HepG2 (cell line): ENCODE measurements around the gene LTB4R2. TPM values are rescaled to one million over a fixed set of nuclear protein-coding genes. Genes with fewer than 3 reads are reported as not detected.

Experiments
- ARHGAP35 ChIP-seq: sonication (generic); formaldehyde crosslinking; IDR thresholded peaks from 2 replicates; pipeline ENCODE4 v1.9.0; 2022; ENCODE audit warnings: mild to moderate bottlenecking, inconsistent platforms, moderate library complexity, missing genetic modification reagents, borderline replicate concordance
- DR1 ChIP-seq: sonication (generic); formaldehyde crosslinking; IDR thresholded peaks from 2 replicates; pipeline ENCODE4 v1.8.0; 2021; ENCODE audit warnings: mild to moderate bottlenecking, missing genetic modification reagents, inconsistent platforms
- GATA4 ChIP-seq: sonication (generic); IDR thresholded peaks from 2 replicates; pipeline ENCODE4 v1.6.1; 2016; ENCODE audit warnings: antibody characterized with exemption, low read depth, borderline replicate concordance
- HMG20A ChIP-seq: IDR thresholded peaks from 2 replicates; pipeline ENCODE4 v1.6.1; 2016; ENCODE audit warnings: borderline replicate concordance
- HOXA5 ChIP-seq: sonication (generic); formaldehyde crosslinking; IDR thresholded peaks from 2 replicates; pipeline ENCODE4 v1.4.0; 2020; ENCODE audit warnings: missing genetic modification reagents
- IRF9 ChIP-seq: sonication (generic); formaldehyde crosslinking; IDR thresholded peaks from 2 replicates; pipeline ENCODE4 v1.8.0; 2022; ENCODE audit warnings: missing genetic modification reagents, mild to moderate bottlenecking, borderline replicate concordance
- ZNF10 ChIP-seq: sonication (generic); formaldehyde crosslinking; IDR thresholded peaks from 2 replicates; pipeline ENCODE4 v1.4.0; 2020; ENCODE audit warnings: mild to moderate bottlenecking, low read depth, missing genetic modification reagents, borderline replicate concordance
- ZNF317 ChIP-seq: sonication (generic); formaldehyde crosslinking; IDR thresholded peaks from 2 replicates; pipeline ENCODE4 v1.5.0; 2020; ENCODE audit warnings: mild to moderate bottlenecking, missing genetic modification reagents
- ZNF329 ChIP-seq: sonication (generic); formaldehyde crosslinking; IDR thresholded peaks from 2 replicates; pipeline ENCODE4 v1.9.0; 2021; ENCODE audit warnings: low read depth, mild to moderate bottlenecking, missing genetic modification reagents
- ZNF513 ChIP-seq: sonication (generic); formaldehyde crosslinking; conservative IDR thresholded peaks from 2 replicates; pipeline ENCODE4 v1.5.0; 2020; ENCODE audit warnings: missing genetic modification reagents
- ZNF598 ChIP-seq: sonication (generic); formaldehyde crosslinking; IDR thresholded peaks from 2 replicates; pipeline ENCODE4 v1.5.1; 2020; ENCODE audit warnings: mild to moderate bottlenecking, missing genetic modification reagents, borderline replicate concordance
- ZNF740 ChIP-seq: sonication (generic); formaldehyde crosslinking; IDR thresholded peaks from 2 replicates; pipeline ENCODE4 v1.4.0; 2020; ENCODE audit warnings: missing genetic modification reagents
- ZSCAN25 ChIP-seq: sonication (generic); formaldehyde crosslinking; IDR thresholded peaks from 2 replicates; pipeline ENCODE4 v1.8.0; 2022; ENCODE audit warnings: mild to moderate bottlenecking, missing genetic modification reagents
- polyA plus RNA-seq, 8 experiments: library from polyadenylated mRNA; depleted of rRNA in 3 of 8; stranded (reverse) in 7 of 8; unstranded in 1 of 8; fragments of >200 nt; fragmentation: Illumina TruSeq in 4 of 8; extraction: Trizol in 4 of 8; gene quantifications; 2 replicates each; pipeline versions ENCODE4 v1.2.1 to v1.2.3, GENCODE V29; 2011 to 2016; ENCODE audit warnings: low read depth in 4 of 8, missing spikeins in 1 of 8, mixed read lengths in 1 of 8; ENCODE audit not compliant: insufficient read depth in 1 of 8
- total RNA-seq, 5 experiments: library from RNA; depleted of rRNA; stranded (reverse); fragments of >200 nt; fragmentation: Illumina TruSeq; extraction: Trizol; gene quantifications; 2 replicates each; pipeline ENCODE4 v1.2.3, GENCODE V29; 2016; ENCODE audit warnings: low read depth in 1 of 5
- TF ChIP-seq, protein P1 (sequence below): sonication (generic); formaldehyde crosslinking; IDR thresholded peaks from 2 replicates; pipeline ENCODE4 v1.4.0; 2020; ENCODE audit warnings: low read depth, missing genetic modification reagents
- TF ChIP-seq, protein P2 (sequence below): sonication (generic); formaldehyde crosslinking; IDR thresholded peaks from 2 replicates; pipeline ENCODE4 v1.8.0; 2022; ENCODE audit warnings: missing genetic modification reagents, mild to moderate bottlenecking, inconsistent platforms, borderline replicate concordance
- TF ChIP-seq, protein P3 (sequence below): sonication (generic); formaldehyde crosslinking; IDR thresholded peaks from 2 replicates; pipeline ENCODE4 v1.4.0; 2020; ENCODE audit warnings: missing genetic modification reagents, borderline replicate concordance

The LTB4R2 gene
- total and polyA plus RNA-seq, 2 of the 13 experiments (the other 11 are each of a cell fraction or from before 2014, with no cell fraction given) = 3.9 to 6.9 TPM

DNA sequence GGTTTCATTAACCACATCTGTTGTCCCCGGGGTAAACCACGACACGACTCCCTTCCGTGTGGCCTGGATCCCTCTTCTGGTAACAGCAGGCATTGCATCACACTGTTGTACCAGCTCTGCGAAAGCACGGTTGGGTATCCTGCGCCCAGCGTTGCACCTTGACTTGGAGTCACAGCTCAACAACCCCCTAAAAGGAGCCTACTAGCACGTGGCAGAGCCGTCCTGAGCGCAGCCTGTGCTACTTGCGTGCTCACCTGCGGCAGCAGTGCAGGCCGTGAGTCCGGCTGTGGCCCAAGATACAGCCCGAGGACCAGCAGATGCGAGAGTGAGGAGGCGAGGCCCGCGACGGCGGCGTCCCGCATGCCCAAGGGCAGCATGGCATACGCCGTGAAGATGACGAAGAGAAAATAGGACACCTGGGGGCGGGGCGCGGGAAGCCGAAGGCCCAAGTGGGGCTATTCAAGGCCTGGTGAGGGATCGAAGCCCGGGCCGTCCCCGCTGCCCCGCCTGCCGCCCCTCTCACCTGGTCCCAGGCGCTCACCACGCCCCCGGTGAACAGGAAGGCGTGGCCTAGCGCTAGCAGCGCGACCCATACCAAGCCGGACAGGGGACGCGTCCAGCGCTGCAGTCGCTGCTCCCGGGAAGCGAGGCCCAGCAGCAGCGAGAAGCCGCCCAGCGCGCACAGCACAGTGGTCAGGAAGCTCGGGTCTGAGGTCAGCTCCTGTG is 22.5 kb downstream of the LTB4R2 start (continued):
- TF ChIP-seq GATA4 (no peak), IRF9 (peak; percentile 98), HOXA5 (no peak), ZNF513 (CRISPR knock-in tag) (no peak), ZSCAN25 (CRISPR knock-in tag) (peak; percentile 67; the same call in 1 of the 2 replicates), ZNF329 (CRISPR knock-in tag) (peak; percentile 49; the same call in 1 of the 2 replicates), ZNF740 (CRISPR knock-in tag) (no peak), ZNF598 (CRISPR knock-in tag) (peak; percentile 72), HMG20A (CRISPR knock-in tag) (no peak), DR1 (CRISPR knock-in tag) (no peak), ZNF10 (no peak; the same call in 1 of the 2 replicates), ZNF317 (CRISPR knock-in tag) (peak; percentile 90), ARHGAP35 (CRISPR knock-in tag) (peak; percentile 97)
- TF ChIP-seq, protein P1, sequence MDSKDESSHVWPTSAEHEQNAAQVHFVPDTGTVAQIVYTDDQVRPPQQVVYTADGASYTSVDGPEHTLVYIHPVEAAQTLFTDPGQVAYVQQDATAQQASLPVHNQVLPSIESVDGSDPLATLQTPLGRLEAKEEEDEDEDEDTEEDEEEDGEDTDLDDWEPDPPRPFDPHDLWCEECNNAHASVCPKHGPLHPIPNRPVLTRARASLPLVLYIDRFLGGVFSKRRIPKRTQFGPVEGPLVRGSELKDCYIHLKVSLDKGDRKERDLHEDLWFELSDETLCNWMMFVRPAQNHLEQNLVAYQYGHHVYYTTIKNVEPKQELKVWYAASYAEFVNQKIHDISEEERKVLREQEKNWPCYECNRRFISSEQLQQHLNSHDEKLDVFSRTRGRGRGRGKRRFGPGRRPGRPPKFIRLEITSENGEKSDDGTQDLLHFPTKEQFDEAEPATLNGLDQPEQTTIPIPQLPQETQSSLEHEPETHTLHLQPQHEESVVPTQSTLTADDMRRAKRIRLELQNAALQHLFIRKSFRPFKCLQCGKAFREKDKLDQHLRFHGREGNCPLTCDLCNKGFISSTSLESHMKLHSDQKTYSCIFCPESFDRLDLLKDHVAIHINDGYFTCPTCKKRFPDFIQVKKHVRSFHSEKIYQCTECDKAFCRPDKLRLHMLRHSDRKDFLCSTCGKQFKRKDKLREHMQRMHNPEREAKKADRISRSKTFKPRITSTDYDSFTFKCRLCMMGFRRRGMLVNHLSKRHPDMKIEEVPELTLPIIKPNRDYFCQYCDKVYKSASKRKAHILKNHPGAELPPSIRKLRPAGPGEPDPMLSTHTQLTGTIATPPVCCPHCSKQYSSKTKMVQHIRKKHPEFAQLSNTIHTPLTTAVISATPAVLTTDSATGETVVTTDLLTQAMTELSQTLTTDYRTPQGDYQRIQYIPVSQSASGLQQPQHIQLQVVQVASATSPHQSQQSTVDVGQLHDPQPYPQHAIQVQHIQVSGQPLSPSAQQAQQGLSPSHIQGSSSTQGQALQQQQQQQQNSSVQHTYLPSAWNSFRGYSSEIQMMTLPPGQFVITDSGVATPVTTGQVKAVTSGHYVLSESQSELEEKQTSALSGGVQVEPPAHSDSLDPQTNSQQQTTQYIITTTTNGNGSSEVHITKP = 0 out of 2 replicates have a peak, but pooled peaks have one; percentile 76
- TF ChIP-seq, protein P2, sequence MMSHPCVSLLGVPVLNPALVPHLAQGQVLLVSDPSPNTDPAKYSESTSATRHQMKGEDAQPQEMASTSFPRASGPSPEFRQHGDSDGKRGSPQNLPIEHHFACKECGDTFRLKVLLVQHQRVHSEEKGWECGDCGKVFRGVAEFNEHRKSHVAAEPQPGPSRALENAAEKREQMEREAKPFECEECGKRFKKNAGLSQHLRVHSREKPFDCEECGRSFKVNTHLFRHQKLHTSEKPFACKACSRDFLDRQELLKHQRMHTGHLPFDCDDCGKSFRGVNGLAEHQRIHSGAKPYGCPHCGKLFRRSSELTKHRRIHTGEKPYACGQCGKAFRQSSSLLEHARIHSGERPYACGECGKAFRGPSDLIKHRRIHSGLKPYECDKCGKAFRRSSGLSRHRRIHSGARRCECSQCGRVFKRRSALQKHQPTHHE = peak; percentile 61; the same call in 1 of the 2 replicates
- TF ChIP-seq, protein P3, sequence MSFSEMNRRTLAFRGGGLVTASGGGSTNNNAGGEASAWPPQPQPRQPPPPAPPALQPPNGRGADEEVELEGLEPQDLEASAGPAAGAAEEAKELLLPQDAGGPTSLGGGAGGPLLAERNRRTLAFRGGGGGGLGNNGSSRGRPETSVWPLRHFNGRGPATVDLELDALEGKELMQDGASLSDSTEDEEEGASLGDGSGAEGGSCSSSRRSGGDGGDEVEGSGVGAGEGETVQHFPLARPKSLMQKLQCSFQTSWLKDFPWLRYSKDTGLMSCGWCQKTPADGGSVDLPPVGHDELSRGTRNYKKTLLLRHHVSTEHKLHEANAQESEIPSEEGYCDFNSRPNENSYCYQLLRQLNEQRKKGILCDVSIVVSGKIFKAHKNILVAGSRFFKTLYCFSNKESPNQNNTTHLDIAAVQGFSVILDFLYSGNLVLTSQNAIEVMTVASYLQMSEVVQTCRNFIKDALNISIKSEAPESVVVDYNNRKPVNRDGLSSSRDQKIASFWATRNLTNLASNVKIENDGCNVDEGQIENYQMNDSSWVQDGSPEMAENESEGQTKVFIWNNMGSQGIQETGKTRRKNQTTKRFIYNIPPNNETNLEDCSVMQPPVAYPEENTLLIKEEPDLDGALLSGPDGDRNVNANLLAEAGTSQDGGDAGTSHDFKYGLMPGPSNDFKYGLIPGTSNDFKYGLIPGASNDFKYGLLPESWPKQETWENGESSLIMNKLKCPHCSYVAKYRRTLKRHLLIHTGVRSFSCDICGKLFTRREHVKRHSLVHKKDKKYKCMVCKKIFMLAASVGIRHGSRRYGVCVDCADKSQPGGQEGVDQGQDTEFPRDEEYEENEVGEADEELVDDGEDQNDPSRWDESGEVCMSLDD (CRISPR knock-in tag) = no peak
